ENCODE measurements around the gene SPEF1.

SPEF1 gene

DNA sequence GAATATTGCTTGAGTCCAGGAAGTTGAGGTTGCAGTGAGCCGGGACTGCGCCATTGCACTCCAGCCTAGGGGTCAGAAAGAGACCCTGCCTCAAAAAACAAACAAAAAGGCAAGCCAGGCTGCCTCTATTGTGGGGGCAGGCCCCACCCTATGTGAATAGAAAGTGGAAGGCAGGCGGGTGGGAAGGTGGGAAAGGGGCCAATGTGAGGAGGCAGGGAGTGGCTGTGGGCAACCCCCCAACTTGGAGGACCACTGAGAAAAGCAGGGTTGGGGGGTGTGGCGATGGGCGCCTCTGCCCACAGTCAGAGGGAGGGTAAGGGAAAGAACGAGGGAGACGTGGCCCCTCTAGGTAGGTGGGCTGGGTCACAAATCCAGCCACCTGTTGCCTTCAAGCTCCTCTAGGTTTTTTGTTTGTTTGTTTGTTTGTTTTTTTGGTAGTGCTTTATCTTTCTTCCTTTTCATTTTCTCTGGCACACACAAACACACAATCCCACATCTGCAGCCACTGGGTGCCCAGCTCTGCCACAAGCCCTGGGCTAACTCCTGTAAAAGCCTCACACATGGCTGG is 33.8 kb upstream of the SPEF1 start:
- H3K36me3 Mint-ChIP-seq (ENCODE audit: low read depth) = no peaks in the 10 kb centered on the region
- no peaks in the 10 kb centered on the region for H3K27me3 Mint-ChIP-seq
- H3K4me1 Mint-ChIP-seq (ENCODE audit: low read depth) = peaks cover 85% of the 10 kb centered on the region
- peak overlapping the region; percentile 56 for H3K27ac Mint-ChIP-seq
- H3K4me3 Mint-ChIP-seq = no peak overlapping the region
- no peaks in the 10 kb centered on the region for H3K9me3 Mint-ChIP-seq

DNA sequence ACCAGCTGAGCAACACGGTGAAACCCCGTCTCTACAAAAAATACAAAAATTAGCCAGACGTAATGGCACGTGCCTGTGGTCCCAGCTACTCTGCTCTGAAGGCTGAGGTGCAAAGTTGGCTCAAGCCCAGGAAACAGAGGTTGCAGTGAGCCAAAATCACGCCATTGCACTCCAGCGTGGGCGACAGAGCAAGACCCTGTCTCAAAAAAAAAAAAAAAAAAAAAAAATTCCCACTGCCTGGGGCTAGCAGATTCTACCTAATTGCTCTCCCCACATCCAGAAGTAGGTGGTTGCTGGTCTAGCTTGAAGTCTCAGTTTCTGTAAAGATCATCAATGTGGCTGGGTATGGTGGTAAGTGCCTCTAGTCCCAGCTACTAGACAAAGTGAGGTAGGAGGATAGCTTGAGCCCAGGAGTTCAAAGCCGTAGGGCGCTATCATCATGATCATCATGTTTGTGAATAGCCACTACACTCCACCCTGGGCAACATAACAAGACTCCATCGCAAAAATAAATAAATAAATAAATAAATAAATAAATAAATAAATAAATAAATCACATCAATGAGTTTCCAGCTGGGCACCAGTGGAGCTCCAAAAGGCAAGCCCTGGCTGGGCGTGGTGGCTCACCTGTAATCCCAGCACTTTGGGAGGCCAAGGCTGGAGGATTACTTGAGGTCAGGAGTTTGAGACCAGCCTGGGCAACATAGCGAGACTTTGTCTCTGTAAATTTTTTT is 32.8 kb upstream of the SPEF1 start:
- Mint-ChIP-seq H3K4me3 (no peak overlapping the region), H3K27ac (no peak overlapping the region), H3K36me3 (ENCODE audit: low read depth) (no peaks in the 10 kb centered on the region), H3K9me3 (no peaks in the 10 kb centered on the region), H3K4me1 (ENCODE audit: low read depth) (peaks cover 77% of the 10 kb centered on the region), H3K27me3 (no peaks in the 10 kb centered on the region)

DNA sequence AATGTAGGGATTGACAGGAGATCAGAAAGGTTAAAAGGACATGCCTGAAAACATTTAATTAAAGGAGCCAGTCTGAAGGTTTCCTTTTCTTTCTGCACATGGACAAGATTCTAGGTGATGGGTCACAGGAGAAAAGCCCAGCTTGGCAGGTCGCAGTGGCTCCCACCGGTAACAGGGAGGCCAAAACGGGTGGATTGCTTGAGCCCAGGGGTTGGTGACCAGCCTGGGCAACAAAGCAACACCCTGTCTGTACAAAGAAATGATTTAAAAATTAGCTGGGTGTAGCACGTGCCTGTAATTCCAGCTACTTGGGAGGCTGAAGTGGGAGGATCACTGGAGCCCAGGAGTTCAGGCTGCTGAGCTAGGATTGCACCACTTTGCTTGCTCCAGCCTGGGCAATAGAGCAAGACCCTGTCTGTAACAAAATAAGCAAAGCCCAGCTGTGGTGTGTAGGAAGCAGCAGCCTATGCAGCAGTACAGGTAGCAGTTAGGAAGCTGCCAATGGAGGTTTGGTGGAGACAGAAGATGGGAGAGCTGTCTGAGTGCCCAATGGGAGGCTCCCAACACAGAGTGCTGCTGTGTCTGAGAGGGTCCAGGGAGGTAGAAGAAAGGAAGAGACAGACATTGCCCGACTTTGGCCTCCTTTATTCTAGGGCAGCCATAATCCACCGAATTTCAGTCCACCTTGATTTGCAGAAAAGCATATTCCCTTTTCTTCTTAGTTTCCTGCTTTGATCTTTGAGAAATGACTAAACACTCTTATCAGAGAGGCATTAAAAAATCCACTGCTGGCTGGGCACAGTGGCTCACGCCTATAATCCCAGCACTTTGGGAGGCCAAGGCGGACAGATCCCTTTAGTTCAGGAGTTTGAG is 32.0 kb upstream of the SPEF1 start:
- Mint-ChIP-seq H3K4me3 (no peak overlapping the region), H3K27me3 (no peaks in the 10 kb centered on the region), H3K36me3 (ENCODE audit: low read depth) (no peaks in the 10 kb centered on the region), H3K4me1 (ENCODE audit: low read depth) (peaks cover 72% of the 10 kb centered on the region), H3K9me3 (no peaks in the 10 kb centered on the region), H3K27ac (no peak overlapping the region)

DNA sequence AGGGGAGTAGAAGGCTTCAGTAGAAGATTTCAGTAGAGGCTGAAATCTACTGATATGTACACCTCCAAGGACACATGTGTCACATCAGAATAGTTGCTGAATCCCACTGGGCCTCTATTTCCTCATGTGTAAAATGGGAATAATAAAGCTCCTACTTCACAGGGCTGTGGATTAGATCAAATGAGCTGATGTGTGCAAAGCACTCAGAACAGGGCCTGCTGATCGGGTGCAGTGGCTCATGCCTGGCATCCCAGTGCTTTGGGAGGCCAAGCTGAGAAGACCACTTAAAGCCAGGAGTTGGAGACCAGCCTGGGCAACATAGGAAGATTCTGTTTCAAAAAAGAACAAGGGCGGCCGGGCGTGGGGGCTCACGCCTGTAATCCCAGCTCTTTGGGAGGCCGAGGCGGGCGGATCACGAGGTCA is 31.0 kb upstream of the SPEF1 start:
- H3K27ac Mint-ChIP-seq = peak overlapping the region; percentile 97
- H3K27me3 Mint-ChIP-seq = no peaks in the 10 kb centered on the region
- peaks cover 77% of the 10 kb centered on the region for H3K4me1 Mint-ChIP-seq (ENCODE audit: low read depth)
- H3K9me3 Mint-ChIP-seq = no peaks in the 10 kb centered on the region
- H3K36me3 Mint-ChIP-seq (ENCODE audit: low read depth) = peaks cover under 1% of the 10 kb centered on the region
- no peak overlapping the region for H3K4me3 Mint-ChIP-seq

DNA sequence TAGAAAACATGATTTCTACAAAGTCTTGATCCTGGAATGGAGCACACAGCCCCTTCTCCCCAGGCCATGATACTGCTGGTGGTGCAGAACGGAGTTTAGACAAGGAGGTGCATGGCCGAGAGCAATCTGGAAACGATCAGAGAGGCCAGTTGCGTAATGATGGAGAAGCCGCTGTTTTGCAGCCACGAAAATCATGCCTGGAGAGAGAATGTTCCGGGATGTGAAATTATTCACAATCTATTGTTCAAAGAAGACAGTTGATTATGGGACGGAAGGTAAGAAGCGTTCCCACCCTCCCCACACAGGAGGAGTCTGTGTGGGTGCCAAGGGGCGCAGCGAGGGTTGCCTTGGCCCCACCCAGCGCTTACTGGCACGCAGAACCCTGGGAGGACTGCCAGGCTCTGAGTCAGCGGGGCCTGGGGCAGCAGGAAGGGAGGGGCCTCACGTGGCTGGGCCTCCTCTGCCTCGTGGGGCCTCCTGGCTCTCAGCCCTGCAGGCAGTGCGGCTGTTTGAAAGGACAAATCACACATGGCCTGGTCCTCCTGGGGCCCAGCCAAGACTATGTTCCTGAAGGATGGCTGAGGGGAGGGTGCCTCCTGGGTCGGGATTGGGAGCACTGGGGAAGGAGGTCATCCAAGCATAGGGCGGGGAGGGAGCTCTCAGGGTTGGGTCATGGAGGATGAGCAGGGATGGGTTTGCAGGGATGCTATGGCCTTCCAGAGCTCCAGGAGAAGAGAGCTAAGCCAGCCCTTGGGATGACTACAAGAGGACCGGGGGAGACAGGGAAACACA is 30.4 kb upstream of the SPEF1 start:
- Mint-ChIP-seq H3K27me3 (no peaks in the 10 kb centered on the region), H3K27ac (peak overlapping the region; percentile 97), H3K4me1 (ENCODE audit: low read depth) (peaks cover 78% of the 10 kb centered on the region), H3K36me3 (ENCODE audit: low read depth) (peaks cover 6% of the 10 kb centered on the region), H3K9me3 (no peaks in the 10 kb centered on the region), H3K4me3 (peak overlapping the region; percentile 82)

DNA sequence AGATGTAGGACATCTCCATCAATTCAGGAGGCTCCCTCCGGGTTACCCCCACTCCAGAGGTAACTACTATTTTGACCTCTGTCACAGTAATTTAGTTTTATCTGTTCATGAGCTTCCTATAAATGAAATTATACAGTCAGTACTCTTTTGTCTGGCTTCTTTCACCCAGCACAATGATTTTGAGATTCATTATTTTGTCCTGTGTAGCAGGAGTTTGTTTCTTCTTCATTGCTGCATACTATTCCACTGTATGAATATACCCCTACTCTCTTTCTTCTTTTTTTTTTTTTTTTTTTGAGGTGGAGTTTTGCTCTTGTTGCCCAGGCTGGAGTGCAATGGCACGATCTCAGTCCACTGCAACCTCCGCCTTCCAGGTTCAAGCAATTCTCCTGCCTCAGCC is 27.3 kb upstream of the SPEF1 start:
- H3K27ac Mint-ChIP-seq = no peak overlapping the region
- no peaks in the 10 kb centered on the region for H3K27me3 Mint-ChIP-seq
- H3K4me3 Mint-ChIP-seq = no peak overlapping the region
- H3K4me1 Mint-ChIP-seq (ENCODE audit: low read depth) = peaks cover 65% of the 10 kb centered on the region
- H3K9me3 Mint-ChIP-seq = no peaks in the 10 kb centered on the region
- peaks cover 31% of the 10 kb centered on the region for H3K36me3 Mint-ChIP-seq (ENCODE audit: low read depth)

DNA sequence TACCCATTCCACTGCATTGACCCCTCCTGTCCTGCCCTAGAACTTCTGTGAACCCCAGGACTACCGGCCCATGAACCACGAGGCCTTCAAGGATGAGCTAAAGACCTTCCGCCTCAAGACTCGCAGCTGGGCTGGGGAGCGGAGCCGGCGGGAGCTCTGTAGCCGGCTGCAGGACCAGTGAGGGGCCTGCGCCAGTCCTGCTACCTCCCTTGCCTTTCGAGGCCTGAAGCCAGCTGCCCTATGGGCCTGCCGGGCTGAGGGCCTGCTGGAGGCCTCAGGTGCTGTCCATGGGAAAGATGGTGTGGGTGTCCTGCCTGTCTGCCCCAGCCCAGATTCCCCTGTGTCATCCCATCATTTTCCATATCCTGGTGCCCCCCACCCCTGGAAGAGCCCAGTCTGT is 23.5 kb upstream of the SPEF1 start:
- H3K27ac Mint-ChIP-seq = peak overlapping the region; percentile 17
- H3K4me1 Mint-ChIP-seq (ENCODE audit: low read depth) = peaks cover 58% of the 10 kb centered on the region
- no peak overlapping the region for H3K4me3 Mint-ChIP-seq
- no peaks in the 10 kb centered on the region for H3K27me3 Mint-ChIP-seq
- H3K36me3 Mint-ChIP-seq (ENCODE audit: low read depth) = peaks cover 58% of the 10 kb centered on the region
- H3K9me3 Mint-ChIP-seq = no peaks in the 10 kb centered on the region

DNA sequence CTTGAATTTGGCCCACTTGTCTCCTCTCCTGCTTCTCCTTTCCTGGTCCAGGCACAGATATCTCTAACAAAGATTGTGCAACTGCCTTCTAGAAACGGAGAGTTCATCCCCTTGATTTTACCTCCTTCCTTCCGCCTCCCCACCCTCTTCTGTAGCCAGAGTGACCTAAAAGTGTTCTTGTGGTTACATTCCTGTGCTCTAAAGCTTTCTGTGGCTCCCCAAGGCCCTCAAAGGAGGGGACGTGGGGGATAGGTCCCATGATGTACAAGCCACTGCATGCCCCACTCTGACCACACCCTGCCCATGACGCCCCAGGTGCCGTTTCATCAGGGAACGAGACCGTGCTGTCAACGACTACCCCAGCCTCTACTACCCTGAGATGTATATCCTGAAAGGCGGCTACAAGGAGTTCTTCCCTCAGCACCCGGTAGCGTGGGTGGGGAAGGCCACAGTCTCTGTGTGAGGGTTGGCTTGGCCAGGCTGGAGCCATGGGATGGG is 23.1 kb upstream of the SPEF1 start:
- H3K9me3 Mint-ChIP-seq = no peaks in the 10 kb centered on the region
- no peaks in the 10 kb centered on the region for H3K27me3 Mint-ChIP-seq
- H3K4me3 Mint-ChIP-seq = no peak overlapping the region
- H3K4me1 Mint-ChIP-seq (ENCODE audit: low read depth) = peaks cover 63% of the 10 kb centered on the region
- peaks cover 58% of the 10 kb centered on the region for H3K36me3 Mint-ChIP-seq (ENCODE audit: low read depth)
- H3K27ac Mint-ChIP-seq = peak overlapping the region; percentile 9

DNA sequence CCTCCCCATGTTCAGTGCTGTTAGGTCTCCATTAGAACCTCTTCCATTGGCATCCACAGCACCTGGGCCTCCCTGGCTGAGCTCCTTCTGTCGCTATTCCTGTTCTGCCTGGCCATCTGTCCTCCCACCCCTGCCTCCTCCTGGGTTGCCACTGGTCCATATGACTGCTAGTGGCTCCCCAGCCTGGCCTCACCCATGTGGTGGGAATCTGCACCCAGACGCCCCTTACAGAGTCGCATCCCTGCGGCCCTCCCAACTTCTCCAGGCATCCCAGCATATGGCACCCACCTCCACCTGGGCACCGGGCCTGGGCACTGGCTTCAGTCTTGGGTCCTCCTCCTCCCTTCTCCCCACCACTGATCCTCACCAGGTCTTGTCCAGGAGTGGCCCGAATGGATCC is 22.6 kb upstream of the SPEF1 start:
- Mint-ChIP-seq H3K9me3 (no peaks in the 10 kb centered on the region), H3K4me1 (ENCODE audit: low read depth) (peaks cover 67% of the 10 kb centered on the region), H3K27ac (peak overlapping the region; percentile 36), H3K4me3 (no peak overlapping the region), H3K27me3 (no peaks in the 10 kb centered on the region), H3K36me3 (ENCODE audit: low read depth) (peaks cover 58% of the 10 kb centered on the region)

DNA sequence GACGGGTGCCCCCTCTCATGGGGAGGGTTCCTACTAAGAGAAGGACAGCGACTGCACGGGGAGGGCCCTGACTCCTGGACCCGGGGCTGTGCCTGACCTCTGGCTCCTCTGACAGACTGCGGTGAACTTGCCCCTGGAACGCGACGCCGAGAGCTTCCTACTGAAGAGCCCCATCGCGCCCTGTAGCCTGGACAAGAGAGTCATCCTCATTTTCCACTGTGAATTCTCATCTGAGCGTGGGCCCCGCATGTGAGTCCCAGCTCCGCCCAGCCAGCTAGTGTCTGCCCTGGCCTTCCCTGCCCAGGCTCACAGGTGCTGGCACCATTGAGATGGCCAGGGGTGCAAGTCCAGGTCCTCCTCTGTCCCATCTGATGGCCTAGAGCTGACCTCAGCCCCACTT is 22.0 kb upstream of the SPEF1 start:
- Mint-ChIP-seq H3K36me3 (ENCODE audit: low read depth) (peaks cover 58% of the 10 kb centered on the region), H3K27me3 (no peaks in the 10 kb centered on the region), H3K4me1 (ENCODE audit: low read depth) (peaks cover 73% of the 10 kb centered on the region), H3K9me3 (no peaks in the 10 kb centered on the region), H3K27ac (peak overlapping the region; percentile 36), H3K4me3 (no peak overlapping the region)

DNA sequence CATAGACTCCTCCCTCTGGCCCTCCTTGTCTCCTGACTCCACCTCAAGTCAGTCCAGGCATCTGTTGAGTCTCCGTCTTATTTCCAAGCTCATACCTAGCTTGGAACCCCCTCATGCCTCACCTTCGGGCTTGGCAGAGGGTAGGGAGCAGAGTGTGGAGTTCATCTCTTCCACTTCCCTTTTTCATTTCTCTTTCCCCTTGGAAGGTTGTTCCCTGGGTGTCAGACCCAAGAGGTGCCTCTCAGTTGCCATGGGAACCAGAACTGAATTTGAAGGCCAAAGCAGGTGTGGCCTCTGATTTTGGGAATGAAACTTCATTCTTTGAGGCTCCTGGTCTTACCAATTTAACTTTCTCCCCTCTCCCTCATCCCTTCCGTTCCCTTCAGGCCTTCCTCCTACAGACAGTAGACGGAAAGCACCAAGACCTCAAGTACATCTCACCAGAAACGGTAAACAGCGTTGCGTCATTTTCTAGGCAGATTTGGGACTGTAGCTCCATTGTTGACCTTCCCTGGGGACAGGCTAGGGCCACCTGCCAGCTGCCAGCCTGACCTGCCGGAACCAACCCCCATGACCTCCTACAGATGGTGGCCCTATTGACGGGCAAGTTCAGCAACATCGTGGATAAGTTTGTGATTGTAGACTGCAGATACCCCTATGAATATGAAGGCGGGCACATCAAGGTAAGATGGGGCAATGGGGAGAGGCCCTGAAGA is 21.4 kb upstream of the SPEF1 start:
- Mint-ChIP-seq H3K9me3 (no peaks in the 10 kb centered on the region), H3K27me3 (no peaks in the 10 kb centered on the region), H3K4me3 (no peak overlapping the region)

DNA sequence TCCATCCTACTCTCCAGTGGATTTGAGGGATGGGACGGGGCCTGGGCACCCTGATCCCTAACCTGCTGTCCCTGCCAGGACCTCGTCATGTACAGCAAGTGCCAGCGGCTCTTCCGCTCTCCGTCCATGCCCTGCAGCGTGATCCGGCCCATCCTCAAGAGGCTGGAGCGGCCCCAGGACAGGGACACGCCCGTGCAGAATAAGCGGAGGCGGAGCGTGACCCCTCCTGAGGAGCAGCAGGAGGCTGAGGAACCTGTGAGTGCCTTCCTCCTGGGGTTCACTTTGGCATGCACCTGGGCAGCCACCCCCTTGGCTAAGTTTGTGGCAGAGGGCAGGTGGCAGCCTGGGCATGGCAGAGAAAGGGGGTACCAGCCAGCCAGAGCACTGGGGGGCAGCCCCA is 20.6 kb upstream of the SPEF1 start:
- Mint-ChIP-seq H3K4me1 (ENCODE audit: low read depth) (peaks cover 73% of the 10 kb centered on the region), H3K9me3 (no peaks in the 10 kb centered on the region), H3K27me3 (no peaks in the 10 kb centered on the region), H3K36me3 (ENCODE audit: low read depth) (peaks cover 60% of the 10 kb centered on the region), H3K4me3 (no peak overlapping the region), H3K27ac (no peak overlapping the region)

More for the DNA sequence above, 21.4 kb upstream of the SPEF1 start:
- Mint-ChIP-seq H3K36me3 (ENCODE audit: low read depth) (peaks cover 61% of the 10 kb centered on the region), H3K4me1 (ENCODE audit: low read depth) (peaks cover 73% of the 10 kb centered on the region), H3K27ac (peak overlapping the region; percentile 17)

DNA sequence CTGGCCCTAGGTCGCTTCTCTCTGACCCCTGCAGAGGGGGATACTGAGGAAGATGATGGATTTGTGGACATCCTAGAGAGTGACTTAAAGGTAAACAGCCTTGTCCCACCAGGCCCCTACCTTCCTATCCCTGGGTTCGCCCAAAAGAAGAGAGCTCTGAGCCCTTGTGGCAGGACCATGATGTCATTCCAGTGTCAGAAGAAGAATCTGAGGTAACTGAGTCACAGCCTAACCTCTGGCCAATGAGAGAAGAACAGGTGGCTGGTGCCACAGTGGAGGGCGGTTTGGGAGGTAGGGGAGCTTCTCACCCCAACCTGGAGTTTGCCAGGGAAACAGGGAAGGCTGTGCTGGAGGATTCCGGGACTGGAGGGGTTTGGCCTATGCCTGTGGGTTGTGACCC is 20.1 kb upstream of the SPEF1 start:
- H3K9me3 Mint-ChIP-seq = no peaks in the 10 kb centered on the region
- peaks cover 75% of the 10 kb centered on the region for H3K4me1 Mint-ChIP-seq (ENCODE audit: low read depth)
- peaks cover 58% of the 10 kb centered on the region for H3K36me3 Mint-ChIP-seq (ENCODE audit: low read depth)
- no peaks in the 10 kb centered on the region for H3K27me3 Mint-ChIP-seq
- H3K4me3 Mint-ChIP-seq = no peak overlapping the region
- peak overlapping the region; percentile 55 for H3K27ac Mint-ChIP-seq

DNA sequence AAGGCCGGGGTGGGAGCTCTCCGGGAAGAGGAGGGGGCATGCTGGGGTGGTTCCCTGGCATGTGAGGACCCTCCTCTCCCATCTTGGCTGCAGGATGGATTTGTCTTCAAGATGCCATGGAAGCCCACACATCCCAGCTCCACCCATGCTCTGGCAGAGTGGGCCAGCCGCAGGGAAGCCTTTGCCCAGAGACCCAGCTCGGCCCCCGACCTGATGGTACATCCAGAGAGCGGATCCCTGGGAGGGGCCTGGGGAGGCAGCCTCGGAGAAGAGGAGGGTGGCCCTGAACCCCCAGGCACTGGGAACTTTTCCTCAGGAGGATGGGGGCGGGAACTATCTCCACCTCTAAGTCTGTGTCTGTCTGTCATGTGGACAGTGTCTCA is 19.6 kb upstream of the SPEF1 start:
- no peak overlapping the region for H3K4me3 Mint-ChIP-seq
- H3K4me1 Mint-ChIP-seq (ENCODE audit: low read depth) = peaks cover 75% of the 10 kb centered on the region
- H3K27me3 Mint-ChIP-seq = no peaks in the 10 kb centered on the region
- no peak overlapping the region for H3K27ac Mint-ChIP-seq
- no peaks in the 10 kb centered on the region for H3K9me3 Mint-ChIP-seq
- peaks cover 53% of the 10 kb centered on the region for H3K36me3 Mint-ChIP-seq (ENCODE audit: low read depth)

All from stimulated activated naive CD8-positive, alpha-beta T cell treated with anti-CD3 and anti-CD28 coated beads, Interleukin-15, Interleukin-2, amounts not matched to agents 100 ng/mL and 50 ng/mL, for 24 hours (primary cell).